ENCODE data around the gene CRIM1.

GRCh38 chr2:36540986-36541754, 185.6 kb downstream of the CRIM1 start:
- TF ChIP-seq CTCF (IDR thresholded peaks at IDR 0.05): no peak
- TF ChIP-seq POLR2A (IDR thresholded peaks at IDR 0.05): no peak
- TF ChIP-seq EP300 (IDR thresholded peaks at IDR 0.05): no peak
- no peak for TF ChIP-seq POLR2AphosphoS5 (IDR thresholded peaks at IDR 0.05)

Measured in upper lobe of left lung (tissue), 4 donors.